Smooth muscle cell (in vitro differentiated cells): Measurements from ENCODE around the gene OR9Q1. TPM values are rescaled to one million over a fixed set of nuclear protein-coding genes. Genes with fewer than 3 reads are reported as not detected.

Experiments
- DNase-seq: peaks from one replicate; lab custom pipeline; 2025; ENCODE audit not compliant: unreplicated experiment; lab: John Stamatoyannopoulos, UW
- H2AFZ ChIP-seq: fragments of 200-600 bp; sonication (generic); 2 replicates; pipeline ENCODE4 v1.6.0; 2016; ENCODE audit warnings: antibody characterized with exemption, low read depth, mild to moderate bottlenecking
- H3F3A ChIP-seq: fragments of 200-600 bp; sonication (generic); 2 replicates; pipeline ENCODE4 v1.6.0; 2017; ENCODE audit warnings: antibody characterized with exemption, low read depth
- H3K27ac ChIP-seq: fragments of 200-600 bp; sonication (generic); 2 replicates; pipeline ENCODE4 v1.5.1; 2016; ENCODE audit warnings: low read depth, mild to moderate bottlenecking
- H3K27me3 ChIP-seq: fragments of 200-600 bp; sonication (generic); 2 replicates; pipeline ENCODE4 v1.6.1; 2016; ENCODE audit warnings: low read depth, mild to moderate bottlenecking
- H3K36me3 ChIP-seq: fragments of 200-600 bp; sonication (generic); 2 replicates; pipeline ENCODE4 v1.5.1; 2016; ENCODE audit warnings: low read depth
- H3K4me1 ChIP-seq: fragments of 200-600 bp; sonication (generic); 2 replicates; pipeline ENCODE4 v1.5.1; 2016; ENCODE audit warnings: low read depth
- H3K4me2 ChIP-seq: fragments of 200-600 bp; sonication (generic); 2 replicates; pipeline ENCODE4 v1.6.0; 2016; ENCODE audit warnings: mild to moderate bottlenecking
- H3K4me3 ChIP-seq: fragments of 200-600 bp; sonication (generic); 2 replicates; pipeline ENCODE4 v1.5.1; 2016; ENCODE audit warnings: mild to moderate bottlenecking
- H3K79me2 ChIP-seq: fragments of 200-600 bp; sonication (generic); 2 replicates; pipeline ENCODE4 v1.6.0; 2016; ENCODE audit warnings: low read depth, mild to moderate bottlenecking
- H3K9ac ChIP-seq: fragments of 200-600 bp; sonication (generic); 2 replicates; pipeline ENCODE4 v1.6.0; 2016; ENCODE audit warnings: low read depth
- H3K9me3 ChIP-seq: fragments of 200-600 bp; sonication (generic); replicated peaks from 2 replicates; pipeline ENCODE4 v1.5.1; 2016; ENCODE audit warnings: low read depth
- H4K20me1 ChIP-seq: fragments of 200-600 bp; sonication (generic); 2 replicates; pipeline ENCODE4 v1.6.0; 2016; ENCODE audit warnings: low read depth
- WGBS: methylation state at CpG from one replicate; pipeline ENCODE4 v1.1.7; 2016; ENCODE audit warnings: low lambda C conversion rate; 5-methylcytosine and 5-hydroxymethylcytosine counted together
- polyA plus RNA-seq: library from polyadenylated mRNA; unstranded; fragments of >200 nt; fragmentation: Nextera tagmentation; extraction: Ambion mirVana; gene quantifications from 2 replicates; pipeline ENCODE4 v1.2.1, GENCODE V29; 2016
- total RNA-seq: library from RNA; depleted of rRNA; stranded (reverse); fragments of >200 nt; gene quantifications from 2 replicates; pipeline ENCODE4 v1.2.3, GENCODE V29; 2014
- TF ChIP-seq, protein P1 (sequence below): fragments of 200-600 bp; sonication (generic); IDR thresholded peaks from 2 replicates; pipeline ENCODE4 v1.5.1; 2017; ENCODE audit warnings: borderline replicate concordance, mild to moderate bottlenecking, antibody characterized with exemption; ENCODE audit not compliant: insufficient read depth, poor library complexity, severe bottlenecking

Gene OR9Q1
- total and polyA plus RNA-seq, 2 experiments from 2014 or later, result not detected

DNA sequence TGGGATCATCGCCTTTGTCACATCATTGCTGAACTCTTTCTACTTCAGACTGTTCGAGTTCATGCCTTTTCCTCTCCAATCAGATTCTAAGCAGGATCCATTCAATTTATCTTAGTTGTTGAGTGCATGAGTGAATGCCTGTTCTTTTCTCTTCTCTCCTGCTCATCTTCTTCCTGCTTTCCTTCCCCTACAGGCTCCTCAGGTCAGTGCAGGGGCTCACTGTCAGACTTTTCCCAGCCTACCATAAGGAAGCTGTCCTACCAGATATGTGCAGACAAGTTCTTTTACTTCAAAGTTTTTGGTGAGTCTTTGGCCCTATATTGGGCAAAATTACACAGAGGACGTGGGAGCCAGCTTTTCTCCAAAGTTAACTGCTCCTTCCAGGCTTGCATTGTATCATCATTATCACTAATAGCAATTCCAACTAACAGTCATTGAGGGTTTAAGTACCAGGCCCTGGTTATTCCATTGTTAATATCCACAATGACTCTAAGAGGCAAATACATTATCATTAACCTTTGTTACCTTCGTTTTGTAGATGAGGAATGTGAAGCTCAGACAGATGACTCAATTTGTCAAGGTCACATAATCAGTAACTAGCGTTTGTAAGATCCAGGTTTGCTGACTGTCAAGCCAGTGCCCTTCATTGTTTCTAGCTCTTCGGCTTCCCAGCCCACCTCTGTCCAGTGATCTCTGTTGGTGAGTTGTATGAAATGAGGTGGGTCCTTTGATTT is 37.4 kb downstream of the OR9Q1 start:
- H3F3A ChIP-seq, result no peaks in the 10 kb centered on the region
- TF ChIP-seq, protein P1, sequence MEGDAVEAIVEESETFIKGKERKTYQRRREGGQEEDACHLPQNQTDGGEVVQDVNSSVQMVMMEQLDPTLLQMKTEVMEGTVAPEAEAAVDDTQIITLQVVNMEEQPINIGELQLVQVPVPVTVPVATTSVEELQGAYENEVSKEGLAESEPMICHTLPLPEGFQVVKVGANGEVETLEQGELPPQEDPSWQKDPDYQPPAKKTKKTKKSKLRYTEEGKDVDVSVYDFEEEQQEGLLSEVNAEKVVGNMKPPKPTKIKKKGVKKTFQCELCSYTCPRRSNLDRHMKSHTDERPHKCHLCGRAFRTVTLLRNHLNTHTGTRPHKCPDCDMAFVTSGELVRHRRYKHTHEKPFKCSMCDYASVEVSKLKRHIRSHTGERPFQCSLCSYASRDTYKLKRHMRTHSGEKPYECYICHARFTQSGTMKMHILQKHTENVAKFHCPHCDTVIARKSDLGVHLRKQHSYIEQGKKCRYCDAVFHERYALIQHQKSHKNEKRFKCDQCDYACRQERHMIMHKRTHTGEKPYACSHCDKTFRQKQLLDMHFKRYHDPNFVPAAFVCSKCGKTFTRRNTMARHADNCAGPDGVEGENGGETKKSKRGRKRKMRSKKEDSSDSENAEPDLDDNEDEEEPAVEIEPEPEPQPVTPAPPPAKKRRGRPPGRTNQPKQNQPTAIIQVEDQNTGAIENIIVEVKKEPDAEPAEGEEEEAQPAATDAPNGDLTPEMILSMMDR, result no peak
- WGBS, result 59% methylated on average over 6 of the region's 6 CpGs
- H3K4me1 ChIP-seq, result peaks cover 7% of the 10 kb centered on the region
- no peaks in the 10 kb centered on the region for H3K27me3 ChIP-seq
- H4K20me1 ChIP-seq, result no peaks in the 10 kb centered on the region
- H3K9ac ChIP-seq, result no peak overlapping the region
- H3K27ac ChIP-seq, result peak overlapping the region; percentile 33
- no peaks in the 10 kb centered on the region for H3K9me3 ChIP-seq
- no peak overlapping the region for H3K4me2 ChIP-seq
- no peak overlapping the region for H2AFZ ChIP-seq
- H3K79me2 ChIP-seq, result no peaks in the 10 kb centered on the region
- no peak overlapping the region for H3K4me3 ChIP-seq
- no peaks in the 10 kb centered on the region for H3K36me3 ChIP-seq
- no peak for DNase-seq

DNA sequence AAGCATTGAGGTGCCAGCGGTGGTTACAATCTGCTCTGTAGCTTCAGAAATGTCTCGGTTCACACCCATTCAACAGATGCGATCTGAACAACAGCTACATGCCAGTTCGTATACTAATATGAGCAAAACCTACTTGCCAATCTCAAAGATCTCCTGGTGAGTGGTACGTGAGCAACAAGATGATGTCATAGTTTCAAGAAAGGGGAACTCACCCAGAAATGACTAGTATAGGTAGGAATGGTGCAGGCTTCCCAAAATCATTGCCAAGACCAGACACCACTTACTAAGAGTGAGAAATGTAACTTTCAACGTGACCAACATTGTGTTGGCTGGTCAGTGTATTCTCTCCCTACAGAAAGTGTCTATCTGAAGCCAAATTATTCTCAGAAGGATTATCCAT is 38.1 kb downstream of the OR9Q1 start:
- H2AFZ ChIP-seq, result no peak overlapping the region
- peaks cover 7% of the 10 kb centered on the region for H3K4me1 ChIP-seq
- TF ChIP-seq, protein P1, result no peak
- no peaks in the 10 kb centered on the region for H4K20me1 ChIP-seq
- H3K4me3 ChIP-seq, result no peak overlapping the region
- no peak for DNase-seq
- no peaks in the 10 kb centered on the region for H3K9me3 ChIP-seq
- H3K36me3 ChIP-seq, result no peaks in the 10 kb centered on the region
- WGBS, result 47% methylated on average over 6 of the region's 6 CpGs
- H3K79me2 ChIP-seq, result no peaks in the 10 kb centered on the region
- no peak overlapping the region for H3K9ac ChIP-seq
- H3K4me2 ChIP-seq, result no peak overlapping the region
- no peaks in the 10 kb centered on the region for H3K27me3 ChIP-seq
- peak overlapping the region; percentile 33 for H3K27ac ChIP-seq
- H3F3A ChIP-seq, result no peaks in the 10 kb centered on the region

DNA sequence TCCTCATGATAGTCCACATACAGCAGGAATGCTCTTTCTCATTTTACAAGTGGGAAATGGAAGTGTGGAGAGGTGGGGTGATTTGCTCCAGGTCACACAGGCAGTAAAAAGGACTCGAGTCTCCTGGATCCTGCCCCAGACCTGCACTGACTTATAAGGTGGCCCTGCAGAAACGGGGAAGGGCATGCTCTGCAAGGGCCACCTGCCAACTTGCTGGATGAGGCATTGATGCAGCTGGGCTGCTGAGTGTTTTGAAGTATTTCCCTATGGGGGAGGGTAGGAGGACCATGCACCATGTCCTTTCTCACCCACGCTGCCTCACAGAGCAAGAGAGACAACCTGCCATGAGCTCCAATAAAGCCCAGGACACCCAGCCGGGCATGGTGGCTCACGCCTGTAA is 44.0 kb downstream of the OR9Q1 start:
- Histone ChIP-seq H3K9me3 (no peaks in the 10 kb centered on the region), H3K4me3 (no peak overlapping the region), H3K27me3 (no peaks in the 10 kb centered on the region), H3K9ac (no peak overlapping the region), H3K4me2 (no peak overlapping the region), H4K20me1 (no peaks in the 10 kb centered on the region), H2AFZ (no peak overlapping the region), H3F3A (no peaks in the 10 kb centered on the region), H3K27ac (no peak overlapping the region), H3K4me1 (no peaks in the 10 kb centered on the region), H3K79me2 (no peaks in the 10 kb centered on the region), H3K36me3 (no peaks in the 10 kb centered on the region)
- DNase-seq, result no peak
- 85% methylated on average over 5 of the region's 5 CpGs for WGBS
- TF ChIP-seq, protein P1, result no peak

DNA sequence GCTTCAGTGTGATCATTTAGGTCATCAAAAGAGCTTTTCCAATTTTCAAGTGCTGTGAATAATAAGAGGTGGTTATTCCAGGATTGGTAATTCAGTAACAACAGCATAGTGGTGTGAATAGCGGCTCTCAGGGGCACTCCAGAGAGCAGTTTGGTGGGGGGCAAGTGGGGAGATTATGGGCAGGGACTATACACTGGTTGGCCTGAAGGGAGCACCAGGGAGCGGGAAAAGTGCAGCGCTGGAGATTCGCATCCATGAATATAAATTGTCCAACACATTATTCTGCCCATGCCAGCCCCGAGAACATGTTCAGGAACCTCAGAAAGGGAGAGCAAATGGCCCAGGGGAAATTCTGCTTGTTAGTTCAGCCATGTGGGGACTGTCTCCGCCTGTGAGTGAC is 45.0 kb downstream of the OR9Q1 start:
- no peaks in the 10 kb centered on the region for H4K20me1 ChIP-seq
- H3F3A ChIP-seq, result no peaks in the 10 kb centered on the region
- H3K4me2 ChIP-seq, result no peak overlapping the region
- H3K36me3 ChIP-seq, result no peaks in the 10 kb centered on the region
- no peaks in the 10 kb centered on the region for H3K9me3 ChIP-seq
- H3K27ac ChIP-seq, result no peak overlapping the region
- H2AFZ ChIP-seq, result no peak overlapping the region
- TF ChIP-seq, protein P1, result no peak
- no peaks in the 10 kb centered on the region for H3K4me1 ChIP-seq
- H3K27me3 ChIP-seq, result no peaks in the 10 kb centered on the region
- no peak for DNase-seq
- H3K9ac ChIP-seq, result no peak overlapping the region
- no peaks in the 10 kb centered on the region for H3K79me2 ChIP-seq
- H3K4me3 ChIP-seq, result no peak overlapping the region
- WGBS, result 83% methylated on average over 6 of the region's 6 CpGs
